Uterus (tissue), 2 donors: ENCODE measurements around the gene GPM6B.

ENCODE experiments used
- POLR2A ChIP-seq, 2 donors: fragments of 450-650 bp; IDR thresholded peaks; one replicate each; pipeline ENCODE4 v1.6.1; 2016; ENCODE audit warnings: antibody characterized with exemption in 2 of 2, mild to moderate bottlenecking in 1 of 2, moderate library complexity in 1 of 2
- TF ChIP-seq, protein P1 (sequence below), 4 experiments: fragments of 200-600 bp in 2 of 4; fragments of 450-650 bp in 2 of 4; sonication (generic) in 2 of 4; IDR thresholded peaks; one replicate each; pipeline ENCODE4 v1.5.1; 2016 to 2019; ENCODE audit warnings: antibody characterized with exemption in 4 of 4, mild to moderate bottlenecking in 2 of 4, moderate library complexity in 1 of 4

- TF ChIP-seq POLR2A (IDR thresholded peaks at IDR 0.05), result no peak
- TF ChIP-seq, protein P1, sequence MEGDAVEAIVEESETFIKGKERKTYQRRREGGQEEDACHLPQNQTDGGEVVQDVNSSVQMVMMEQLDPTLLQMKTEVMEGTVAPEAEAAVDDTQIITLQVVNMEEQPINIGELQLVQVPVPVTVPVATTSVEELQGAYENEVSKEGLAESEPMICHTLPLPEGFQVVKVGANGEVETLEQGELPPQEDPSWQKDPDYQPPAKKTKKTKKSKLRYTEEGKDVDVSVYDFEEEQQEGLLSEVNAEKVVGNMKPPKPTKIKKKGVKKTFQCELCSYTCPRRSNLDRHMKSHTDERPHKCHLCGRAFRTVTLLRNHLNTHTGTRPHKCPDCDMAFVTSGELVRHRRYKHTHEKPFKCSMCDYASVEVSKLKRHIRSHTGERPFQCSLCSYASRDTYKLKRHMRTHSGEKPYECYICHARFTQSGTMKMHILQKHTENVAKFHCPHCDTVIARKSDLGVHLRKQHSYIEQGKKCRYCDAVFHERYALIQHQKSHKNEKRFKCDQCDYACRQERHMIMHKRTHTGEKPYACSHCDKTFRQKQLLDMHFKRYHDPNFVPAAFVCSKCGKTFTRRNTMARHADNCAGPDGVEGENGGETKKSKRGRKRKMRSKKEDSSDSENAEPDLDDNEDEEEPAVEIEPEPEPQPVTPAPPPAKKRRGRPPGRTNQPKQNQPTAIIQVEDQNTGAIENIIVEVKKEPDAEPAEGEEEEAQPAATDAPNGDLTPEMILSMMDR (IDR thresholded peaks at IDR 0.05), result no peak
Measured at GRCh38 chrX:13797512-13797911, 19.4 kb downstream of the GPM6B start.
